SK-N-SH treated with all-trans-retinoic acid at 6 μM for 48 hours (cell line): ENCODE measurements around the gene FAM3B.

ENCODE experiments used
- ATAC-seq: fragments of 200-7000 bp; cut with Tn5 transposase; 3 replicates; pipeline ENCODE4 v1.9.1; 2020; ENCODE audit warnings: mild to moderate bottlenecking, moderate library complexity
- BACH2 ChIP-seq: fragments of 250-450 bp; sonication (Bioruptor Pico); IDR thresholded peaks from 2 replicates; pipeline ENCODE4 v1.9.0; 2021; ENCODE audit warnings: mild to moderate bottlenecking, borderline replicate concordance
- ESRRG ChIP-seq: fragments of 250-450 bp; sonication (Bioruptor Pico); IDR thresholded peaks from 2 replicates; pipeline ENCODE4 v1.6.1; 2021; ENCODE audit warnings: mild to moderate bottlenecking
- GLIS3 ChIP-seq: fragments of 250-450 bp; sonication (Bioruptor Pico); IDR thresholded peaks from 2 replicates; pipeline ENCODE4 v1.5.0; 2020; ENCODE audit warnings: mild to moderate bottlenecking, moderate library complexity
- ISL1 ChIP-seq: fragments of 250-450 bp; sonication (Bioruptor Pico); IDR thresholded peaks from 2 replicates; pipeline ENCODE4 v2.1.2; 2022; ENCODE audit warnings: mild to moderate bottlenecking, moderate library complexity
- OSR1 ChIP-seq: fragments of 250-450 bp; sonication (Bioruptor Pico); IDR thresholded peaks from 2 replicates; pipeline ENCODE4 v1.8.0; 2022; ENCODE audit warnings: moderate library complexity, mild to moderate bottlenecking, inconsistent platforms
- PATZ1 ChIP-seq: fragments of 250-450 bp; sonication (Bioruptor Pico); IDR thresholded peaks from 2 replicates; pipeline ENCODE4 v1.8.0; 2020; ENCODE audit warnings: mild to moderate bottlenecking, moderate library complexity, borderline replicate concordance
- PPARA ChIP-seq: fragments of 250-450 bp; sonication (Bioruptor Pico); IDR thresholded peaks from 2 replicates; pipeline ENCODE4 v1.5.0; 2020; ENCODE audit warnings: mild to moderate bottlenecking, borderline replicate concordance
- SNAI2 ChIP-seq: fragments of 250-450 bp; sonication (Bioruptor Pico); IDR thresholded peaks from 2 replicates; pipeline ENCODE4 v1.5.0; 2020; ENCODE audit warnings: mild to moderate bottlenecking, moderate library complexity
- TCF4 ChIP-seq: fragments of 250-450 bp; sonication (Bioruptor Pico); IDR thresholded peaks from 2 replicates; pipeline ENCODE4 v1.8.0; 2021; ENCODE audit warnings: mild to moderate bottlenecking, moderate library complexity, borderline replicate concordance
- TOX ChIP-seq: fragments of 250-450 bp; sonication (Bioruptor Pico); IDR thresholded peaks from 2 replicates; pipeline ENCODE4 v1.8.0; 2021; ENCODE audit warnings: mild to moderate bottlenecking, moderate library complexity, borderline replicate concordance
- ZFP3 ChIP-seq: fragments of 250-450 bp; sonication (Bioruptor Pico); IDR thresholded peaks from 2 replicates; pipeline ENCODE4 v1.5.0; 2020; ENCODE audit warnings: mild to moderate bottlenecking, moderate library complexity
- ZFP30 ChIP-seq: fragments of 450-650 bp; formaldehyde crosslinking; IDR thresholded peaks from 2 replicates; pipeline ENCODE4 v1.5.0; 2022; ENCODE audit warnings: mild to moderate bottlenecking, moderate library complexity
- ZNF565 ChIP-seq: fragments of 450-650 bp; formaldehyde crosslinking; conservative IDR thresholded peaks from 2 replicates; pipeline ENCODE4 v1.5.0; 2020; ENCODE audit warnings: low read depth, mild to moderate bottlenecking, moderate library complexity
- ZNF70 ChIP-seq: fragments of 450-650 bp; formaldehyde crosslinking; IDR thresholded peaks from 2 replicates; pipeline ENCODE4 v1.5.0; 2020; ENCODE audit warnings: mild to moderate bottlenecking, moderate library complexity
- ZNF8 ChIP-seq: fragments of 450-650 bp; formaldehyde crosslinking; IDR thresholded peaks from 2 replicates; pipeline ENCODE4 v1.5.0; 2020; ENCODE audit warnings: mild to moderate bottlenecking, moderate library complexity
- TF ChIP-seq, protein P1 (sequence below): fragments of 250-450 bp; sonication (Bioruptor Pico); IDR thresholded peaks from 2 replicates; pipeline ENCODE4 v1.5.1; 2021; ENCODE audit warnings: mild to moderate bottlenecking, moderate library complexity
- TF ChIP-seq, protein P2 (sequence below): fragments of 250-450 bp; sonication (Bioruptor Pico); IDR thresholded peaks from 2 replicates; pipeline ENCODE4 v1.5.1; 2020; ENCODE audit warnings: low read depth, mild to moderate bottlenecking, moderate library complexity
- TF ChIP-seq, protein P3 (sequence below): fragments of 250-450 bp; sonication (Bioruptor Pico); IDR thresholded peaks from 2 replicates; pipeline ENCODE4 v1.8.0; 2021; ENCODE audit warnings: low read depth, mild to moderate bottlenecking, moderate library complexity, borderline replicate concordance
- TF ChIP-seq, protein P4 (sequence below): fragments of 250-450 bp; sonication (Bioruptor Pico); IDR thresholded peaks from 2 replicates; pipeline ENCODE4 v1.5.0; 2020; ENCODE audit warnings: mild to moderate bottlenecking, moderate library complexity

The FAM3B gene

DNA sequence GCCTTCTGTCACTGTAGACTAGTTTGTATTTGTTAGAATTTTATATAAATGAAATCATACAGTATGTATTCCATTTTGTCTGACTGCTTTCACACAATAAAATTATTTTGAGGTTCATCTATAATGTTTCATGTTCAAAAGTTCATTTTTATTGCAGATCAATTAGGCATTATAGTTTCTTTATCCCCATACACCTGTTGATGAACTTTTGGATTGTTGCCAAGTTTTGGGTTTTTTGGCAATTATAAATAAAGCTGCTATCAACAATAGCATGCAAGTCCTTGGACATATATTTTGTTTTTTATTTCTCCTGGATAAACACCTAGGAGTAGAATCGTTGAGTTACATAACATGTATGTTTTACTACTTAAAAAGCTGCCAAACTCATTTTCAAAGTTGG lies 47.1 kb upstream of the FAM3B start:
- no peak for ATAC-seq

DNA sequence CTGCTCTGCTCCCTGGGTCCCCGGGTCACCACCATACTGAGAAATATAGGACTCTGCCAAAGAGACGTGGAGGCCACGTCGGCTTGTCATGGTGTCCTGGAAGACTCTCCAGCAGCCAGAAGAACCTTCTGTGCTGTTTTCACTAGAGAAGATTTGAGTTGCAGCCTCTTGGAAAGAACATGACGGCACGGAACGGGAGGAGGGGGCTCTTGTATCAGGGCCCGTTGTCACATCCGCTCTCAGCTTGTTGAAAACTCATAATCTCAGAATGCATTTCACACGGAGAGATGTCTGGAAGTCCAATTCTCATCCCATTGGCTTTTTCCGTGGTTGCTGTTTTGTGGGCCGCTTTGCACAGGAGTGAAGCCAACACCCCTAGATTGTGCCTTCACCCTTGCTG lies 39.4 kb upstream of the FAM3B start:
- no peak for ATAC-seq
- TF ChIP-seq ISL1 (no peak), OSR1 (CRISPR knock-in tag) (no peak), ZNF565 (no peak), TCF4 (CRISPR knock-in tag) (no peak), ZFP30 (CRISPR knock-in tag) (no peak), PPARA (CRISPR knock-in tag) (no peak), ZNF8 (CRISPR knock-in tag) (no peak), ZFP3 (CRISPR knock-in tag) (no peak), GLIS3 (CRISPR knock-in tag) (no peak), ESRRG (CRISPR knock-in tag) (no peak), SNAI2 (no peak)
- TF ChIP-seq, protein P1, sequence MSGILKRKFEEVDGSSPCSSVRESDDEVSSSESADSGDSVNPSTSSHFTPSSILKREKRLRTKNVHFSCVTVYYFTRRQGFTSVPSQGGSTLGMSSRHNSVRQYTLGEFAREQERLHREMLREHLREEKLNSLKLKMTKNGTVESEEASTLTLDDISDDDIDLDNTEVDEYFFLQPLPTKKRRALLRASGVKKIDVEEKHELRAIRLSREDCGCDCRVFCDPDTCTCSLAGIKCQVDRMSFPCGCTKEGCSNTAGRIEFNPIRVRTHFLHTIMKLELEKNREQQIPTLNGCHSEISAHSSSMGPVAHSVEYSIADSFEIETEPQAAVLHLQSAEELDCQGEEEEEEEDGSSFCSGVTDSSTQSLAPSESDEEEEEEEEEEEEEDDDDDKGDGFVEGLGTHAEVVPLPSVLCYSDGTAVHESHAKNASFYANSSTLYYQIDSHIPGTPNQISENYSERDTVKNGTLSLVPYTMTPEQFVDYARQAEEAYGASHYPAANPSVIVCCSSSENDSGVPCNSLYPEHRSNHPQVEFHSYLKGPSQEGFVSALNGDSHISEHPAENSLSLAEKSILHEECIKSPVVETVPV = no peak
- TF ChIP-seq, protein P2, sequence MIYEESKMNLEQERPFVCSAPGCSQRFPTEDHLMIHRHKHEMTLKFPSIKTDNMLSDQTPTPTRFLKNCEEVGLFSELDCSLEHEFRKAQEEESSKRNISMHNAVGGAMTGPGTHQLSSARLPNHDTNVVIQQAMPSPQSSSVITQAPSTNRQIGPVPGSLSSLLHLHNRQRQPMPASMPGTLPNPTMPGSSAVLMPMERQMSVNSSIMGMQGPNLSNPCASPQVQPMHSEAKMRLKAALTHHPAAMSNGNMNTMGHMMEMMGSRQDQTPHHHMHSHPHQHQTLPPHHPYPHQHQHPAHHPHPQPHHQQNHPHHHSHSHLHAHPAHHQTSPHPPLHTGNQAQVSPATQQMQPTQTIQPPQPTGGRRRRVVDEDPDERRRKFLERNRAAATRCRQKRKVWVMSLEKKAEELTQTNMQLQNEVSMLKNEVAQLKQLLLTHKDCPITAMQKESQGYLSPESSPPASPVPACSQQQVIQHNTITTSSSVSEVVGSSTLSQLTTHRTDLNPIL (CRISPR knock-in tag) = no peak
- TF ChIP-seq, protein P3, sequence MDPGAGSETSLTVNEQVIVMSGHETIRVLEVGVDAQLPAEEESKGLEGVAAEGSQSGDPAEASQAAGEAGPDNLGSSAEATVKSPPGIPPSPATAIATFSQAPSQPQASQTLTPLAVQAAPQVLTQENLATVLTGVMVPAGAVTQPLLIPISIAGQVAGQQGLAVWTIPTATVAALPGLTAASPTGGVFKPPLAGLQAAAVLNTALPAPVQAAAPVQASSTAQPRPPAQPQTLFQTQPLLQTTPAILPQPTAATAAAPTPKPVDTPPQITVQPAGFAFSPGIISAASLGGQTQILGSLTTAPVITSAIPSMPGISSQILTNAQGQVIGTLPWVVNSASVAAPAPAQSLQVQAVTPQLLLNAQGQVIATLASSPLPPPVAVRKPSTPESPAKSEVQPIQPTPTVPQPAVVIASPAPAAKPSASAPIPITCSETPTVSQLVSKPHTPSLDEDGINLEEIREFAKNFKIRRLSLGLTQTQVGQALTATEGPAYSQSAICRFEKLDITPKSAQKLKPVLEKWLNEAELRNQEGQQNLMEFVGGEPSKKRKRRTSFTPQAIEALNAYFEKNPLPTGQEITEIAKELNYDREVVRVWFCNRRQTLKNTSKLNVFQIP (CRISPR knock-in tag) = no peak

More for the DNA sequence above, 47.1 kb upstream of the FAM3B start:
- TF ChIP-seq, protein P2 (CRISPR knock-in tag) = no peak
- TF ChIP-seq, protein P3 (CRISPR knock-in tag) = no peak
- TF ChIP-seq ZFP30 (CRISPR knock-in tag) (no peak), BACH2 (CRISPR knock-in tag) (no peak), PATZ1 (CRISPR knock-in tag) (no peak), GLIS3 (CRISPR knock-in tag) (no peak), ZNF565 (no peak), ZNF8 (CRISPR knock-in tag) (no peak), SNAI2 (no peak), TOX (no peak), ZFP3 (CRISPR knock-in tag) (no peak), ISL1 (no peak), ZNF70 (no peak)
- TF ChIP-seq, protein P1 = no peak
- TF ChIP-seq, protein P4, sequence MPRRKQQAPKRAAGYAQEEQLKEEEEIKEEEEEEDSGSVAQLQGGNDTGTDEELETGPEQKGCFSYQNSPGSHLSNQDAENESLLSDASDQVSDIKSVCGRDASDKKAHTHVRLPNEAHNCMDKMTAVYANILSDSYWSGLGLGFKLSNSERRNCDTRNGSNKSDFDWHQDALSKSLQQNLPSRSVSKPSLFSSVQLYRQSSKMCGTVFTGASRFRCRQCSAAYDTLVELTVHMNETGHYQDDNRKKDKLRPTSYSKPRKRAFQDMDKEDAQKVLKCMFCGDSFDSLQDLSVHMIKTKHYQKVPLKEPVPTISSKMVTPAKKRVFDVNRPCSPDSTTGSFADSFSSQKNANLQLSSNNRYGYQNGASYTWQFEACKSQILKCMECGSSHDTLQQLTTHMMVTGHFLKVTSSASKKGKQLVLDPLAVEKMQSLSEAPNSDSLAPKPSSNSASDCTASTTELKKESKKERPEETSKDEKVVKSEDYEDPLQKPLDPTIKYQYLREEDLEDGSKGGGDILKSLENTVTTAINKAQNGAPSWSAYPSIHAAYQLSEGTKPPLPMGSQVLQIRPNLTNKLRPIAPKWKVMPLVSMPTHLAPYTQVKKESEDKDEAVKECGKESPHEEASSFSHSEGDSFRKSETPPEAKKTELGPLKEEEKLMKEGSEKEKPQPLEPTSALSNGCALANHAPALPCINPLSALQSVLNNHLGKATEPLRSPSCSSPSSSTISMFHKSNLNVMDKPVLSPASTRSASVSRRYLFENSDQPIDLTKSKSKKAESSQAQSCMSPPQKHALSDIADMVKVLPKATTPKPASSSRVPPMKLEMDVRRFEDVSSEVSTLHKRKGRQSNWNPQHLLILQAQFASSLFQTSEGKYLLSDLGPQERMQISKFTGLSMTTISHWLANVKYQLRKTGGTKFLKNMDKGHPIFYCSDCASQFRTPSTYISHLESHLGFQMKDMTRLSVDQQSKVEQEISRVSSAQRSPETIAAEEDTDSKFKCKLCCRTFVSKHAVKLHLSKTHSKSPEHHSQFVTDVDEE = no peak
